ENCODE measurements around the gene KRTAP9-6. TPM values are rescaled to one million over a fixed set of nuclear protein-coding genes. Genes with fewer than 3 reads are reported as not detected.

KRTAP9-6 gene
- total RNA-seq, 1 experiment from 2014 or later: not detected

DNA sequence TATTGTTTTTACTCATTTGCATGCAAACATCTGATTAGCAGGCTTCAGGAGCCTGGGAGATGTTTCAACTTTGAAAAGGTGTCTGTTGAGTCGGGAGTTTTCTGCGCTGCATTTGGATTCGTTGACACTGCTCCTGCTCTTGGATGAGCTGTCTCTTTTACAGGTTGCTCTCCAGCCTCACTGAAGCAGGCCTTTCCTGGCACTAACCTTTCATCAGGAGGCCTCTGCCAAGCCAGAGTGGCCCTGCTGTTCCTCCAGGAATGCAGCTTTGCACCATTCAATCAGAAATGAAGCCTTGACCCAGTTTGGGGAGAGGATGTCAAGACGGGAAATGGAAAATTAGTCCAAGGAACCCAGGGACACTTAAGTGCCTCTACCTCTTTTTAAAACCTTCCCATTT, 37.8 kb downstream of the KRTAP9-6 start:
- BruUV-seq (replicated peaks): no TSS peak
- Histone ChIP-seq H3K4me1 (ENCODE audit: control insufficient read depth, insufficient read depth, low read length) (no peaks in the 10 kb centered on the region), H3K36me3 (ENCODE audit: control insufficient read depth, insufficient read depth, low read length) (no peaks in the 10 kb centered on the region), H3K4me3 (ENCODE audit: low read depth in 2 of 2, low read length in 2 of 2) (no peak overlapping the region), H3K27me3 (ENCODE audit: control insufficient read depth, insufficient read depth, low read length) (peaks cover 2% of the 10 kb centered on the region; the same call in 1 of the 2 replicates), H3K9me3 (ENCODE audit: control insufficient read depth, insufficient read depth, low read depth, low read length) (no peaks in the 10 kb centered on the region), H3K27ac (ENCODE audit: low read length) (no peak overlapping the region)
- TF ChIP-seq, protein P1, sequence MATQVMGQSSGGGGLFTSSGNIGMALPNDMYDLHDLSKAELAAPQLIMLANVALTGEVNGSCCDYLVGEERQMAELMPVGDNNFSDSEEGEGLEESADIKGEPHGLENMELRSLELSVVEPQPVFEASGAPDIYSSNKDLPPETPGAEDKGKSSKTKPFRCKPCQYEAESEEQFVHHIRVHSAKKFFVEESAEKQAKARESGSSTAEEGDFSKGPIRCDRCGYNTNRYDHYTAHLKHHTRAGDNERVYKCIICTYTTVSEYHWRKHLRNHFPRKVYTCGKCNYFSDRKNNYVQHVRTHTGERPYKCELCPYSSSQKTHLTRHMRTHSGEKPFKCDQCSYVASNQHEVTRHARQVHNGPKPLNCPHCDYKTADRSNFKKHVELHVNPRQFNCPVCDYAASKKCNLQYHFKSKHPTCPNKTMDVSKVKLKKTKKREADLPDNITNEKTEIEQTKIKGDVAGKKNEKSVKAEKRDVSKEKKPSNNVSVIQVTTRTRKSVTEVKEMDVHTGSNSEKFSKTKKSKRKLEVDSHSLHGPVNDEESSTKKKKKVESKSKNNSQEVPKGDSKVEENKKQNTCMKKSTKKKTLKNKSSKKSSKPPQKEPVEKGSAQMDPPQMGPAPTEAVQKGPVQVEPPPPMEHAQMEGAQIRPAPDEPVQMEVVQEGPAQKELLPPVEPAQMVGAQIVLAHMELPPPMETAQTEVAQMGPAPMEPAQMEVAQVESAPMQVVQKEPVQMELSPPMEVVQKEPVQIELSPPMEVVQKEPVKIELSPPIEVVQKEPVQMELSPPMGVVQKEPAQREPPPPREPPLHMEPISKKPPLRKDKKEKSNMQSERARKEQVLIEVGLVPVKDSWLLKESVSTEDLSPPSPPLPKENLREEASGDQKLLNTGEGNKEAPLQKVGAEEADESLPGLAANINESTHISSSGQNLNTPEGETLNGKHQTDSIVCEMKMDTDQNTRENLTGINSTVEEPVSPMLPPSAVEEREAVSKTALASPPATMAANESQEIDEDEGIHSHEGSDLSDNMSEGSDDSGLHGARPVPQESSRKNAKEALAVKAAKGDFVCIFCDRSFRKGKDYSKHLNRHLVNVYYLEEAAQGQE (IDR thresholded peaks at IDR 0.05; ENCODE audit: insufficient read depth in 1 of 2, low read depth in 2 of 2, low read length in 1 of 2): no peak
- ATAC-seq (no peak), DNase-seq (ENCODE audit: low read depth, low spot score) (no peak)
- CTCF ChIA-PET: no interaction called here
- intact Hi-C loops (cut with micrococcal nuclease; ENCODE audit: unreplicated experiment): no loop called here
- in situ Hi-C loops (cut with HindIII; ENCODE audit: low pct_unique_long_range_greater_than_20kb, low sequenced_read_pairs): no loop called here
- POLR2A ChIA-PET: no interaction called here

DNA sequence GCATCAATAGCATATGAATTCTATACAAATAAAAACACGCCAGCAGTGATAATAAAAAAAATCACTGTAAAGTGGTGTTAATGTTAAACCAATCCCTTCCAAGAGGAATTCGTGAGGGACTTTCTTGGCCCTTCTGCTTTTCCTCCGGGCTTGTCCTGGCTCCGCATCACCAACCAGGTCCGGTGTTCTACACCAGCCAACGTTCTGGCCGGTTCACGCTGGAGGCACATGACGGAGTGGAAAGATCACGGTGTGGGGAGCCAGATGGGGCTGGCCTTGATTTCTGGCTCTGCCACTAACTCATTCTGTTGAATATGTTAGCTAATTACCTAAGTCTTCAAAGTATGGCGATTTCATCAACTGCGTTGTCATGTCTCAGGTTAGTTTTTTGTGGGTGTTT, 38.9 kb downstream of the KRTAP9-6 start:
- H3K9me3 ChIP-seq (ENCODE audit: control insufficient read depth, insufficient read depth, low read depth, low read length): no peaks in the 10 kb centered on the region
- no peak for ATAC-seq
- in situ Hi-C loops (cut with HindIII; ENCODE audit: low pct_unique_long_range_greater_than_20kb, low sequenced_read_pairs): no loop called here

More for the DNA sequence above, 38.9 kb downstream of the KRTAP9-6 start:
- no peak for DNase-seq (ENCODE audit: low read depth, low spot score)
- intact Hi-C loops (cut with micrococcal nuclease; ENCODE audit: unreplicated experiment): no loop called here
- no peak overlapping the region for H3K27ac ChIP-seq (ENCODE audit: low read length)
- BruUV-seq (replicated peaks): no TSS peak
- H3K4me1 ChIP-seq (ENCODE audit: control insufficient read depth, insufficient read depth, low read length): no peaks in the 10 kb centered on the region
- ChIA-PET CTCF (no interaction called here), POLR2A (no interaction called here)
- no peaks in the 10 kb centered on the region for H3K36me3 ChIP-seq (ENCODE audit: control insufficient read depth, insufficient read depth, low read length)
- no peak overlapping the region for H3K4me3 ChIP-seq (ENCODE audit: low read depth in 2 of 2, low read length in 2 of 2)
- no peak for TF ChIP-seq POLR2AphosphoS5 (IDR thresholded peaks at IDR 0.05; ENCODE audit: low read depth, low read length)
- no peak for TF ChIP-seq TCF7L2 (IDR thresholded peaks at IDR 0.05; ENCODE audit: low read depth, low read length)
- TF ChIP-seq SIN3A (IDR thresholded peaks at IDR 0.05; ENCODE audit: borderline replicate concordance, insufficient read depth, low read depth, low read length): no peak
- TF ChIP-seq, protein P1 (IDR thresholded peaks at IDR 0.05; ENCODE audit: insufficient read depth in 1 of 2, low read depth in 2 of 2, low read length in 1 of 2): no peak
- TF ChIP-seq, protein P2, sequence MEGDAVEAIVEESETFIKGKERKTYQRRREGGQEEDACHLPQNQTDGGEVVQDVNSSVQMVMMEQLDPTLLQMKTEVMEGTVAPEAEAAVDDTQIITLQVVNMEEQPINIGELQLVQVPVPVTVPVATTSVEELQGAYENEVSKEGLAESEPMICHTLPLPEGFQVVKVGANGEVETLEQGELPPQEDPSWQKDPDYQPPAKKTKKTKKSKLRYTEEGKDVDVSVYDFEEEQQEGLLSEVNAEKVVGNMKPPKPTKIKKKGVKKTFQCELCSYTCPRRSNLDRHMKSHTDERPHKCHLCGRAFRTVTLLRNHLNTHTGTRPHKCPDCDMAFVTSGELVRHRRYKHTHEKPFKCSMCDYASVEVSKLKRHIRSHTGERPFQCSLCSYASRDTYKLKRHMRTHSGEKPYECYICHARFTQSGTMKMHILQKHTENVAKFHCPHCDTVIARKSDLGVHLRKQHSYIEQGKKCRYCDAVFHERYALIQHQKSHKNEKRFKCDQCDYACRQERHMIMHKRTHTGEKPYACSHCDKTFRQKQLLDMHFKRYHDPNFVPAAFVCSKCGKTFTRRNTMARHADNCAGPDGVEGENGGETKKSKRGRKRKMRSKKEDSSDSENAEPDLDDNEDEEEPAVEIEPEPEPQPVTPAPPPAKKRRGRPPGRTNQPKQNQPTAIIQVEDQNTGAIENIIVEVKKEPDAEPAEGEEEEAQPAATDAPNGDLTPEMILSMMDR (IDR thresholded peaks at IDR 0.05): no peak
- peaks cover 2% of the 10 kb centered on the region; the same call in 1 of the 2 replicates for H3K27me3 ChIP-seq (ENCODE audit: control insufficient read depth, insufficient read depth, low read length)

Measured in Panc1 (cell line).